ENCODE data around the gene NTRK2.

DNA sequence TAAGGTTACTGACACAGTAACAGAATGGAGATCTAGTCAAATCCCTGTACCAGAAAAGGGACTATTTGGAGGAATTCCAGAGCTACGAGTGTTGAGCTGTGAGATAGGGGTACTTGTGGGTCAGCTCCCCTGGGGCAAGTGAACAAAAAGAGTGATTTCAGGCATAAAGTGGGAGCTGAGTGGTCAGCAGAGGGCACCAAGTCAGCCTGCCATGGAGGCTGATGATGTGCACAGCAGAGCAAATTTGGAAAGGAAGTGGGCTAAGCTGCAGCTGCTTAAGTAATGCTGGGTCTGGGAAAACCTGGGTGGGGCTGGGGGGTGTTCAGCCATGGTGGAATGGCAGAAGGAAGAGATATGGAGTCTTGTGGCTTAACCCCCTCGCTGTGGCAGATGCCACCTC, 327.9 kb downstream of the NTRK2 start:
- TF ChIP-seq POLR2AphosphoS5 (IDR thresholded peaks at IDR 0.05; ENCODE audit: low read depth, low read length) (no peak), TAF1 (IDR thresholded peaks at IDR 0.05; ENCODE audit: low read depth, low read length) (no peak), SPI1 (IDR thresholded peaks at IDR 0.05; ENCODE audit: low read depth, low read length) (no peak), POLR2A (IDR thresholded peaks at IDR 0.05; ENCODE audit: low read depth, low read length) (no peak)

Measured in GM12891 (cell line).